Stimulated activated CD8-positive, alpha-beta memory T cell treated with anti-CD3 and anti-CD28 coated beads, Interleukin-12 subunit alpha, Interleukin-12 subunit beta, amount 100 ng/mL, for 1 hour (primary cell): Measurements from ENCODE around the gene FBXL14.
A peak's percentile ranks its signal among the peaks of the same experiment; 100 is the strongest.
"Not testable (repeated sequence)": the region's sequence is repeated elsewhere in the genome, so short reads cannot be mapped to it uniquely, and the experiment has no call there.

ENCODE experiments used
- DNase-seq: peaks from one replicate; pipeline ENCODE4 v3.0.0-alpha.2; 2020; ENCODE audit warnings: low read depth

FBXL14 gene

DNA sequence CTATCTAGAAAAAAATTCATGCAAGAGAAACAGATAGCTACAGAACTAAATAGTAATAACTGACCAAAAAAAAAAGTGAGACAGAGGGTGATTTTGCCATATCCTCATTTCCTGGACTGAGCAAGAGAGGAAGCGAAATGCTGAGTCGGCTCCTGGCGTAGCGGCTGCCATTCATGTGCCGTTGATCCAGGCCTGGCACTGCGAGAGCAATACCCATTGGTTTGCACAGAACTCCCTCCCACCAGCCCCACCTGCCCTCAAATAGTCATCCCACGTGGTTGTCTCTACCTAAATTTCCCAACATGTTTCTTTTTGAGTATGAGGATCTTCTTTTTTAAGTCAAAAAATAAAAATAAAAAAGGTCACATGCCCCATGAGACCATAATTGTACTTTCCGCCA, 25.2 kb upstream of the FBXL14 start:
- no peak for DNase-seq

DNA sequence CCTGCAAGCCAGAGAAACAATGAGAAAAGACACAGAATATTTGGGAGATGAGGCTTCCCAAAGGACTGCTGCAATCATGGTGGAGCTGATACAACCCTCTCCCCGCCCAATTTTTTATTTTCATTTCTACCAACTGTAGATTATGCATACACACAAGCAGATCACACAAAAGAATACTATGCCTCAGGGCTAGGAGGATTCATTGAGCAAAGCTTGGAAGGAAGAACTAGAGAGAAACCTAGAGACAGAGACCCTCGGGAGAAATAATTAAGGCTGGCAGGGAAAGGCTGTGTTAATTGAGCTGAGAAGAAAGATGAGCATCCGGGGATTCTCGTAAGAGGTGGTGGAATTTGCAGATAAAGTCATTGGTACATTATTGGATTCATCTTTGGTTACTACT, 24.8 kb upstream of the FBXL14 start:
- DNase-seq, result no peak

DNA sequence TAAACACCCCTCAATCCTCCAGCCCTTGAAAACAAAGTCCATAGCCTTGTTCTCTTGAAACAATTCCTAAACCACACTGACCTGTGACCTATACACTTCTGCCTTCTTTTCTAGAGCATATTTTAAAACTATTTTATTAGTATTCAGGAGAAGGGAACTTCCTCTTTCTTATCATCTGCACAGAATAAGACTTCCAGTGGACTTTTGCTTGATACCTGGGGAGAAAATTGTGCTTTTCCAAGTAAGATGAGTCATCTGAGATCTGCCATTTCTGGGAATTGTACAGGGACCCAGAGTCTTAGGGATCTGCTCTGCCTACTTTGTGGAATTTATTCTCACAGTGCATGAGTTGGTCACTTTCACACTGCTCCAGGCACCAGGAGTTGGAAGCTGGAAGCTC, 24.1 kb upstream of the FBXL14 start:
- DNase-seq, result no peak

GRCh38 chr12:1616233-1617066, 22.1 kb upstream of the FBXL14 start:
- DNase-seq, result no peak

DNA sequence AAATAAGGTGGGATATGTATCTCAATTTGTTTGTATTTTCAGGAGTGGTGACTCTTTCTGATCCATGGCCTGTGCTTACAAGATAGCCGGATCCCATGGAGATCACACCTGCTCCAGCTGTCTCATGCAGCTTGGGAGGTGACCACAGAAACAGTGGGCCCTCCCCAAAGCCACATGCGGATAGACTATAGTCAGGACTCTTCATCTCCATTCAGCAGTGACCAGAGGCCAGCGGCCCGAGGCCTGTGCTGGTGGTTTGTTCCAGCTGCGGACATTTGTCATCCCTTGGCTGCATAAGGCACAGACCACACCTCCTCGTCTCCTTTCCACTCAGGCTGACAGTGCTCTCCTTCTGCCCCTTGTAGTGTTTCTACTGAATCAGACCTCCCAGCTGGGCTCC, 20.0 kb upstream of the FBXL14 start:
- DNase-seq, result no peak

DNA sequence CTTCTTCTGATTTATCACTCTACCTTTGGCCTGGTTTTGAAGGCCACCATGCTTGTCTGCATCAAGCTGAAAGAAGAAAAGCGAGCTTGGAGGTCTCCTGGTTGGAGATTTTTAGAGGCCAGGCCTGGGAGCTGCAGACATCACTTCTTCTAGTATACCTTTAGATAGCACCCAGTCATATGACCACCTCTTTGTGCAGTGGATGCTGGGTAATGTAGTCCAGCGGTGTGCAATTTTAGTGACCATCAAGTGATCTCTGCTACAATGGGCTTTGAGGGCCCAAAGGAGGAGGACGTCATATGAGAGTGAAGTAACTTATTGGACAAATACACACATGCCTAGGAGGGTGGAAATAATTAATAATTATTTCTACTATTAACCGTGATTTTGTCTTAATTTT, 19.5 kb upstream of the FBXL14 start:
- DNase-seq, result no peak

DNA sequence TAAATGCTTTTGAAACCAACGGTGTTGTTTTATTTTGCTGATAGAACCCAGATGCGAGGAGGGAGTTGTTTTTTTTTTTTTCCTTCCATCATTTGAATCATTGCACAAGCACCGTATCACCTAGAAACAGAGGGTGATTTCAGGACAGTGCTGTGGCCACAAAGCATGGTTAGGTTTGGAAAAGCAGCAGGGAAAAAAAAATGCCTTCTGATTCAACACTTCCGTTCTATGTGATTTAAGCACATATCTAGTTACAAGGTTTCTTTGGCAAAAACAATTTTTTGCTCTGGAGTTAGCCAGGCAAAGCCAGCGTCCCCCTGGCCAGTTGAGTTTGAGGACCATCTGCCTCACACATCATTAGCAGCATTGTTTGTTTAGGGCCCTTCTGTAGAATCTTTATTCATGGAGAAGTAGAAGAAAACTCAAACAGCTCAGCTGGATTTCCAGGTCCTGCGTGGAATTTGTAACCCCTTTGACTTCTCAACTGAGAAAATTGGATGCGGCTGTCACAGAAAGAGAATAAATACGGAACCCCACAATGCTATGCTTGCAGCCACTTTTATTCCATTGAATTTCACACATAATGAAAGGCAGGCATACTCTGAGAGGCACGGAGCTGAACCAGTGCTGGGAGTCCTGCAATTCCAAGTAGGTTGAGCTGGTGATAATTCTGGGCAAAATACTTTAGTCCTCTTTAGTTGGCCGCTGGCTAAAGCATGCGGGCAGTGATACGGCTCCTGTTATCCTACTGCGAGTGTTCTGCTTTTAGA, 17.6 kb upstream of the FBXL14 start:
- no peak for DNase-seq

GRCh38 chr12:1610072-1610643, 15.8 kb upstream of the FBXL14 start:
- no peak for DNase-seq

DNA sequence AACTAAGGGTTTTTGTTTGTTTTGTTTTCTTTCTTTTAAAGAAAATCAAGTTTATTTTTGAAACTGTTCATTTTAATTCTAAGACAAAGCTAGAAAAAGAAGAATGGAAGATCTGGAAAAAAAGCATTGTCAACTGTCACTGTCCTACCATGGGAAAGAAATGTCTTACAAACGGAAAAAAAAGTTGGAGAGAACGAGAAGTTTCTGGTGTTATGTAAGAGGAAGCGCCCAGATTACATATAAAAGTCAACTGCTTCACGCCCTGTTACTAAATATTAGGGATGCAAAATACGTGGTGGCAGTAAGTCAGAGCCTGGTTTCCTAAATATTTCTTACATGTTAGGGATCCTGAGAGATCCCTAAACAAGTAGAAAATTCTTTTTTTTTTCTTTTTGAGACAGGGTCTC, 14.3 kb upstream of the FBXL14 start:
- no peak for DNase-seq

- DNase-seq, result no peak
Observed at GRCh38 chr12:1607940-1608712, 13.7 kb upstream of the FBXL14 start.

DNA sequence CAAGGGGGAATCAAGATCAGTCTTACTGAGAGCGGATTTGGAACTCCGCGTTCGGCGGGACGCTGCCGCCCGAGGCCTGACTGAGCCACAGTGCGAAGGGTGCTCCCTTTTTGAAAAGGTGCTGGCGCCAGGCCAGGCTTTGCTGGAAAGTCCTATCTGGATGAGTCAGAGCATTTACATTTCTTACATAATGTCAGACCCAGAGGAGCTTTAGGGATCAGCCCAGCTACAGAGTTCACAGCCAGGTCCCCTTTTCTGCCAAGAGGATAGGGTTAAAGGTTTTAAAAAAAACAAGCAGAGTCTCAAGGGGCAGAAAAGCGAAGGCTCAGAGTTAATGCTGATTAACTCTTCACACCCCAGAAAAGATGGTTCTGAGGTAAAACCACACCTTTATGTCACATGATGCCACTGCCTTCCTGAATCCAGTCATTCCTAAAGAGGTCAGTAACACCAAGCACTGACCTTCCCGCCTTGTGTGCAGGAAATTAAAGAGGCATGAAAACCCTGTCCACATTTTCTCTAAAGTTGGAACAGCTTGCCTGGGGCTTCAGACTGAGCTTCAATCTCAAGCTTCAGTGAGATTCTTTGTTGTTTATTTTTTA, 11.7 kb upstream of the FBXL14 start:
- peak; percentile 30 for DNase-seq

- DNase-seq, result peak; percentile 42
Observed at GRCh38 chr12:1605129-1606020, 11.0 kb upstream of the FBXL14 start.

DNA sequence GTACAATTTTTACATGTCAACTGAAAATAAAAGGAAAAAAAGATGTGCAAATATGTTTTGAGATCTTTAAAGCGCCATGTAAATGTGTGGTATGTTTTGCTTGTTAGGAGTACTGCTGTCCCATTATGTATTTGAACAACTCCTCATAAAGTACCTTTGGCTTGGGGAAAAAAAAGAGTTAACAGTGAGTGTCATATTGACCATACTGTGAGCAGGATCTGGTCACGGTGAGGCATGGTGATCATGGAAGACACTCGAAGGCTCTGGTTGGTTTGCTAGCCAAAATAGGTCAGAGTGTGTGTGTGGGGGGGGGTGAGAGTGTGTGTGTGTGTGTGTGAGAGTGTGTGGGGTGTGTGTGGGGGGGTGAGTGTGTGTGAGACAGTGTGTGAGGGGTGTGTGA, 10.1 kb upstream of the FBXL14 start:
- DNase-seq, result no peak

GRCh38 chr12:1603269-1603993, 9.1 kb upstream of the FBXL14 start:
- no peak for DNase-seq

DNA sequence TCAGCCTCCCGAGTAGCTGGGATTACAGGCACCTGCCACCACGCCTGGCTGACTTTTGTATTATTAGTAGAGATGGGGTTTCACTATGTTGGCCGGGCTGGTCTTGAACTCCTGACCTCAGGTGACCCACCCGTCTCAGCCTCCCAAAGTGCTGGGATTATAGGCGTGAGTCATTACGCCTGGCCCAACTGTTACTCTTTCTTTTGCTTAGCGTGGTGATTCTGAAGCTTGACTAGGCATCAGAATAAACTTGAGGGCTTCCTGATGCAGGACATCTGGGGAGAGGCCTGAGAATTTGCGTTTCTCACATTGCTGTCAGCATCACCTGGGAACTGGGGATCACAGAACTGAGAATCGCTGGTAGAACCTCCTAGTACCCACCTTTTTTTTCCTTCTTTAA, 8.3 kb upstream of the FBXL14 start:
- DNase-seq, result not testable (repeated sequence)

DNA sequence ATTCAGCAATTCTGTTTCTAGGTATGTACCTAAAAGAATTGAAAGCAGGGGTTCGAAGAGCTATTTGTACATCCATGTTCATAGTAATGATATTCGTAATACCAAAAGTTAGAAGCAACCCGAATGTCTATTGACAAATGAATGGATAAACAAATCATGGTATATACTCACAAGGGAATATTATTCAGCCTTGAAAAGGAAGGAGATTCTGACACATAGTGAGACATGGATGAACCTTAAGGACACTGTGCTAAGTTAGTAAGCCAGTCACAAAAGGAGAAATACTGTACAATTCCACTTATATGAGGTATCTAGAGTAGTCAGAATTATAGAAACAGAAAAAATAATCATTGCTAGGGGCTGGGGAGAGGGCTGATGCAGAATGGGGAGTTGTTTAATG, 4.4 kb upstream of the FBXL14 start:
- no peak for DNase-seq

DNA sequence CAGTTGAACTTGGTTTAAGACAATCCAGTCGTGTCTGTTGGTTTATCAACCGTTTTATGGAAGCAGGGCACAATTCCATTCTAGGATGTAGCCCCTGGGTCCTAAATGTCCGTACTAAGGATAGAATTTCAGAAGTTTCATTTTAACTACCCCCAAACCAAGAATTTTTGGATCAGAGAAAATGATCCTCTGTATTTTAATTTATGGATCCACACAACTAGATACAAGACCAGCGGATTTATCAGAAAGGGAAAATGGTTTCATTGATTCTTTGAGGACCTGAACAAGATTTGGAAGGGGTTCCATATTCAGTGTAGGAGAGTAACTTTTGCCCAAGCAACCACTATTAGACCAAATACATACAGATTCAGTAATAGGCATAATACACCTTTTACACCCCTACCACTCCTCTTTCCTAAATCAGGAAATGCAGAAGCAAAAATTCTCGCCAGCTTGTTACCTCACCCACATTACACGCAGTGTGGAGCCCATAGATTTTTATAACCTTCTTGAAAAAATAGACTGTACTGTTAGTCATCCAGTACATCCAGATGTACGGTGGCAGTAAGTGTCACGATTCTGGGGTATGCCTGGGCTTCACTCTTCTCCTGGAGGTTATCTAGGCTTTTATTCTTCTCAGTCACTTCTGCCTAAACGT, 1.4 kb upstream of the FBXL14 start:
- no peak for DNase-seq

DNA sequence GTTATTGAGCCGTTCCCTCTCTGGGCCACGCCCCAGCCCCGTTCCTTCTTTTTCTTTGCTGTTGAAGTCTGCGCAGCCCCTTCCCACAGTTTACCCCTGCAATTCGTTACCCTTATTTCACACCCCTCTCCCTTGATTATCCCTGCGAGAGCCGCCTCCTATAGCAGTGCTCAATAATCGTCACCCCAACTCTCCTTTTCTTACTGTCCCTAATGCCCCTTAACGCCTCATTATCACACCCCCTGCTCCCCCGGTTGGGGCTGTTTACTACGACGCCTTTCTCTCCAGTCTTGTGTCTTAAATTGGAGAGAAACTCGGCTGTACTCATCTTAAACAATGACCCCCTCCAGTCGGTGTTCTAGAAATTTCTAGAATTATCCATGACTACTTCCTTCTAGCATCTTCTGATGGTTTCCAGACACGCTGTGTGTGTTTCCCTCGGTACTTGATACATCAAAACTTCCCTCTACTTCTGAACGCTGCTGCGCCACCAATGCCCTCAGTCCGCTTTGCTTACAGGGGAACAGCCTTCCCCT, 713 bp upstream of the FBXL14 start:
- no peak for DNase-seq

DNA sequence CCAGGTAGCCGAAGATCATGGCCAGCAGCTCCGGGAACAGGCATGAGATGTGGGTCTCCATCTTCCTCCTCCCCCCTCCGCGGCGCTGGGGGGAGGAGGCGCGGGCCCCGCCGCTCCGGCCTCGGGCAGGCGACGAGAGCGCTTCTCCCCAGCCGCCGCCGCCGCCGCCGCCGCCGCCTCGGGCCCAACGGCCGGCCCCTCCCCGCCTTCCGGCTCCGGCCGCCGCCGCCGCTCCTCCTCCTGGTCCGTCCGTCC, 448 bp downstream of the FBXL14 start:
- DNase-seq, result no peak
